D721Med (cell line): ENCODE data around the gene PRKCA.

ENCODE experiments used
- DNase-seq: peaks from one replicate; pipeline ENCODE4 v3.0.0; 2011; ENCODE audit warnings: low spot score; ENCODE audit not compliant: insufficient read length
- FAIRE-seq: peaks from 2 replicates; lab custom pipeline; 2011; peaks lifted over from hg19 to GRCh38; lab: Jason Lieb, UNC
- CTCF ChIP-seq: IDR thresholded peaks from 2 replicates; pipeline ENCODE4 v1.5.1; 2012; ENCODE audit warnings: mild to moderate bottlenecking, control low read depth; ENCODE audit not compliant: insufficient read depth; ENCODE audit errors: missing control alignments

Gene PRKCA

GRCh38 chr17:66551839-66552238, 249.4 kb downstream of the PRKCA start:
- TF ChIP-seq CTCF, result no peak
- DNase-seq (no peak), FAIRE-seq (no peak)

- FAIRE-seq (no peak), DNase-seq (no peak)
- TF ChIP-seq CTCF, result no peak
These were observed 250.0 kb downstream of the PRKCA start for GRCh38 chr17:66552371-66552770.

GRCh38 chr17:66555605-66556004, 253.2 kb downstream of the PRKCA start:
- FAIRE-seq (no peak), DNase-seq (no peak)
- TF ChIP-seq CTCF, result no peak

GRCh38 chr17:66557200-66557599, 254.8 kb downstream of the PRKCA start:
- FAIRE-seq (no peak), DNase-seq (no peak)
- no peak for TF ChIP-seq CTCF

GRCh38 chr17:66557886-66558285, 255.5 kb downstream of the PRKCA start:
- DNase-seq (no peak), FAIRE-seq (no peak)
- no peak for TF ChIP-seq CTCF

- FAIRE-seq (no peak), DNase-seq (no peak)
- TF ChIP-seq CTCF, result no peak
These were observed 258.3 kb downstream of the PRKCA start for GRCh38 chr17:66560691-66561090.

GRCh38 chr17:66562119-66562518, 259.7 kb downstream of the PRKCA start:
- no peak for DNase-seq
- no peak for TF ChIP-seq CTCF
- no peak for FAIRE-seq
